GM13977 (cell line): ENCODE results near the gene STARD10.

Experiments
- DNase-seq: peaks from one replicate; pipeline ENCODE4 v3.0.0; 2012; ENCODE audit warnings: low spot score
- CTCF ChIP-seq: IDR thresholded peaks from 2 replicates; pipeline ENCODE4 v1.5.1; 2012; ENCODE audit warnings: mild to moderate bottlenecking, control low read depth; ENCODE audit not compliant: insufficient read depth; ENCODE audit errors: extremely low read depth, missing control alignments
- in situ Hi-C: fragments of 300-500 bp; cut with MboI; formaldehyde crosslinking; loops from one replicate; pipeline ENCODE4 v1.12.0; 2022; ENCODE audit warnings: low sequenced_read_pairs, low pct_unique_long_range_greater_than_20kb, mixed read lengths, inconsistent platforms; ENCODE audit not compliant: unreplicated experiment

Gene STARD10

GRCh38 chr11:72726266-72727220 is 67.3 kb downstream of the STARD10 start:
- TF ChIP-seq CTCF: no peak
- no peak for DNase-seq
- in situ Hi-C loops: loop anchor here (5.0 kb wide), 1 partner anchor 66 kb away; the partner anchor contains the start of gene STARD10

- DNase-seq: no peak
- TF ChIP-seq CTCF: no peak
- in situ Hi-C loops: loop anchor here (5.0 kb wide), 1 partner anchor 67 kb away; the partner anchor contains the start of gene STARD10
Observed at GRCh38 chr11:72725724-72726028, 68.2 kb downstream of the STARD10 start.

- DNase-seq: peak; percentile 83
- peak; percentile 87 for TF ChIP-seq CTCF
- in situ Hi-C loops: loop anchor here (5.0 to 25.0 kb wide), 2 partner anchors 67 to 462 kb away; partner anchors contain the start of gene STARD10
Observed at GRCh38 chr11:72724851-72725723, 68.8 kb downstream of the STARD10 start.

DNA sequence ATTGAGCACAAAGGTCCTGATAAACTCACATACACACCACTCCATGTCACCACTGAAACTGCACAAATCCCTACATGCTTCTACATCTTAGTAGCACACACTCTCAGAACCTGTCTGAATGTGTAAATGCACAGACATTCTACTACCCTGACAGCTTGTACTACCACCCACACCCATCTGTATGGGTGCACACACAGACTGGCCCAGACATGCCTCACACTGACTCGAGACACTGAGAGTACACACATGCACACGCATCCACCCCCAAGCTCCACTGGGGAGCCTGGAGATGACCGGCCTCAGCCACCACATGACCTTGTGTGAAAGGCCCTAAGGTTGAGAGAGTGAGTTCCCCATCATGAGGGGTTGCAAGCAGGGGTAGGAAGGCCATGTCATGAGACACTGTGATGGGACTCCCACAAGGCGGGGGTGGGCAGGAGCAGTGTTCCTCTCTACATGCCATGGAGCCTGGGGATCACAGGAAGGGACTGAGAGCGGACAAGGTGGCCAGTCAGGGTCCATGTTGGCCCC is 69.8 kb downstream of the STARD10 start:
- DNase-seq: no peak
- no peak for TF ChIP-seq CTCF
- in situ Hi-C loops: loop anchor here (25.0 kb wide), 1 partner anchor 463 kb away; no protein-coding TSS in a partner anchor

GRCh38 chr11:72723508-72723907 is 70.3 kb downstream of the STARD10 start:
- TF ChIP-seq CTCF: no peak
- DNase-seq: no peak
- in situ Hi-C loops: loop anchor here (25.0 kb wide), 1 partner anchor 464 kb away; no protein-coding TSS in a partner anchor

GRCh38 chr11:72722050-72722748 is 71.6 kb downstream of the STARD10 start:
- in situ Hi-C loops: loop anchor here (25.0 kb wide), 1 partner anchor 465 kb away; no protein-coding TSS in a partner anchor
- DNase-seq: peak; percentile 94

More at GRCh38 chr11:72722050-72722748, 71.6 kb downstream of the STARD10 start:
- no peak for TF ChIP-seq CTCF
